ENCODE results near the gene SETBP1. TPM values are rescaled to one million over a fixed set of nuclear protein-coding genes. Genes with fewer than 3 reads are reported as not detected.

Gene SETBP1
- total and polyA plus RNA-seq, 9 of the 15 experiments (the other 6 are each of a cell fraction or from before 2014, with no cell fraction given): under 0.01 to 0.13 (median 0.04) TPM

DNA sequence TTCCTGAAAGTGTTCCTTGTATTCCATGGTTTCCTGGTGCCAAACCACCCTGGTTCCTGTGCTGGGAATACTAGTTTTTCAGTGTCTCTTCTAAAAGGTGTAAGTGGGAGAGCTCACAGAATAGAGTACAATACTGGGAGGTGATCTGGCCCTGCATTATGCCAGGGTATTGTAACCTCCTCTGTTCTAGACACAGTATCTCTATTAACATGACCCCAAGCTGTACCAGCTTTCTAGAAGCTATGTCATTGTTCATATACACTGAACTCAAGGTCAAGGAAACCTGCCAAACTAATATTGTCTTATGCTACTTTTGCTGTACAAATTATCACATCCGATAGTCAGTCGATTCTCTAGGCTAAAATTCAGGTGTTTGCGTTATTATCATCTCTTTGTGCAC lies 32.7 kb downstream of the SETBP1 start:
- intact Hi-C loops (cut with micrococcal nuclease): no loop called here
- Histone ChIP-seq H3K79me2 (ENCODE audit: control insufficient read depth, insufficient read depth, low read length) (no peaks in the 10 kb centered on the region), H3K27ac (ENCODE audit: extremely low read depth, low read depth, low read length) (no peak overlapping the region), H3K4me1 (replicated peaks in 1 of 2; ENCODE audit: control insufficient read depth in 2 of 2, insufficient read depth in 2 of 2, low read length in 2 of 2) (no peaks in the 10 kb centered on the region), H3K4me2 (ENCODE audit: insufficient read depth, low read length) (no peak overlapping the region), H4K20me1 (replicated peaks; ENCODE audit: control insufficient read depth, insufficient read depth, low read length) (no peaks in the 10 kb centered on the region), H3K9ac (ENCODE audit: insufficient read depth in 1 of 2, low read depth in 2 of 2, low read length in 2 of 2) (no peak overlapping the region), H3K4me3 (no peak overlapping the region), H3K27me3 (ENCODE audit: control insufficient read depth in 2 of 2, insufficient read depth in 2 of 2, low read length in 2 of 2) (peaks cover 0 to 19% of the 10 kb centered on the region in 2 experiments; a peak in 2 of 5 replicates), H2AFZ (ENCODE audit: low read depth, low read length) (no peak overlapping the region), H3K9me1 (ENCODE audit: control insufficient read depth, insufficient read depth, low read length) (no peaks in the 10 kb centered on the region), H3K36me3 (ENCODE audit: control insufficient read depth, insufficient read depth, low read length) (no peaks in the 10 kb centered on the region), H3K9me3 (replicated peaks; ENCODE audit: control insufficient read depth, insufficient read depth, low read depth, low read length) (no peaks in the 10 kb centered on the region; the same call in 1 of the 2 replicates)
- ATAC-seq (no peak), FAIRE-seq (no peak), DNase-seq (ENCODE audit: extremely low read depth in 1 of 4, low spot score in 3 of 4) (no peak)
- no TSS peak for BruUV-seq (replicated peaks)
- POLR2A ChIA-PET: no interaction called here
- TF ChIP-seq RBM25 (IDR thresholded peaks at IDR 0.05; ENCODE audit: low read depth, low read length, severe bottlenecking): peak; percentile 46
- TF ChIP-seq, protein P1, sequence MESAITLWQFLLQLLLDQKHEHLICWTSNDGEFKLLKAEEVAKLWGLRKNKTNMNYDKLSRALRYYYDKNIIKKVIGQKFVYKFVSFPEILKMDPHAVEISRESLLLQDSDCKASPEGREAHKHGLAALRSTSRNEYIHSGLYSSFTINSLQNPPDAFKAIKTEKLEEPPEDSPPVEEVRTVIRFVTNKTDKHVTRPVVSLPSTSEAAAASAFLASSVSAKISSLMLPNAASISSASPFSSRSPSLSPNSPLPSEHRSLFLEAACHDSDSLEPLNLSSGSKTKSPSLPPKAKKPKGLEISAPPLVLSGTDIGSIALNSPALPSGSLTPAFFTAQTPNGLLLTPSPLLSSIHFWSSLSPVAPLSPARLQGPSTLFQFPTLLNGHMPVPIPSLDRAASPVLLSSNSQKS (CRISPR knock-in tag; IDR thresholded peaks at IDR 0.05): no peak
- in situ Hi-C loops (cut with MboI): no loop called here
- 0% methylated on average over 3 of the region's 3 CpGs for WGBS (ENCODE audit: insufficient coverage, low coverage, missing lambda C conversion rate)
- CTCF ChIA-PET (ENCODE audit: low intra/inter-chr PET ratio): no interaction called here

DNA sequence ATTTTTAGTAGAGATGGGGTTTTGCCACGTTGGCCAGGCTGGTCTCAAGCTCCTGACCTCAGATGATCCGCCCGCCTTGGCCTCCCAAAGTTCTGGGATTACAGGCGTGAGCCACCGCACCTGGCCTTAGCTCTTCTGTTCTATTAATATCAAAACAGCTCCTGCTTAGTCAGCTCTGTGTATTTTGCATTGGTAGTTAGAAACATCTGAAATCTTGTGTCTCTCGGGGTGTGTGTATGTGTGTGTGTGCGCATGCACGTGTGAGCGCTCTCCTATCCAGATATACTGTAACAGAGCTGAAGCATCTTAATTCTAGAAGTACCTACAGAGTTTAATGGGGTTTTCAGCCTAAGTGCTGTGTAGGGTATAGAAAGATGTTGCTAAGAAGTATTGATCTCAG lies 33.7 kb downstream of the SETBP1 start:
- no peak overlapping the region for H3K4me2 ChIP-seq (ENCODE audit: insufficient read depth, low read length)
- POLR2A ChIA-PET: no interaction called here
- no peaks in the 10 kb centered on the region for H3K4me1 ChIP-seq (replicated peaks in 1 of 2; ENCODE audit: control insufficient read depth in 2 of 2, insufficient read depth in 2 of 2, low read length in 2 of 2)
- no peak overlapping the region for H3K27ac ChIP-seq (ENCODE audit: extremely low read depth, low read depth, low read length)
- no peak overlapping the region for H3K4me3 ChIP-seq
- no peak for FAIRE-seq
- in situ Hi-C loops (cut with MboI) (no loop called here), intact Hi-C loops (cut with micrococcal nuclease) (no loop called here)
- BruUV-seq (replicated peaks): no TSS peak
- no peak for TF ChIP-seq GATAD2A (IDR thresholded peaks at IDR 0.05)
- no peaks in the 10 kb centered on the region for H3K9me1 ChIP-seq (ENCODE audit: control insufficient read depth, insufficient read depth, low read length)
- H2AFZ ChIP-seq (ENCODE audit: low read depth, low read length): no peak overlapping the region
- 5% methylated on average over 9 of the region's 9 CpGs for WGBS (ENCODE audit: insufficient coverage, low coverage, missing lambda C conversion rate)
- DNase-seq (ENCODE audit: extremely low read depth in 1 of 4, low spot score in 3 of 4): no peak
- H3K9ac ChIP-seq (ENCODE audit: insufficient read depth in 1 of 2, low read depth in 2 of 2, low read length in 2 of 2): no peak overlapping the region
- no peaks in the 10 kb centered on the region for H3K79me2 ChIP-seq (ENCODE audit: control insufficient read depth, insufficient read depth, low read length)
- no peak for ATAC-seq
- no peaks in the 10 kb centered on the region for H4K20me1 ChIP-seq (replicated peaks; ENCODE audit: control insufficient read depth, insufficient read depth, low read length)
- H3K27me3 ChIP-seq (ENCODE audit: control insufficient read depth in 2 of 2, insufficient read depth in 2 of 2, low read length in 2 of 2): peaks cover 0 to 17% of the 10 kb centered on the region in 2 experiments; a peak in 2 of 5 replicates
- H3K36me3 ChIP-seq (ENCODE audit: control insufficient read depth, insufficient read depth, low read length): no peaks in the 10 kb centered on the region
- no peaks in the 10 kb centered on the region; the same call in 1 of the 2 replicates for H3K9me3 ChIP-seq (replicated peaks; ENCODE audit: control insufficient read depth, insufficient read depth, low read depth, low read length)
- CTCF ChIA-PET (ENCODE audit: low intra/inter-chr PET ratio): no interaction called here
